ENCODE measurements around the gene ATG2A.

ATG2A gene

GRCh38 chr11:64916040-64916774 lies 802 bp downstream of the ATG2A start:
- peak overlapping the region; percentile 76 for H3K4me3 ChIP-seq (ENCODE audit: low read depth, low read length)
- TF ChIP-seq CTCF (IDR thresholded peaks at IDR 0.05; ENCODE audit: low read depth, low read length), result no peak

- H3K4me3 ChIP-seq (ENCODE audit: low read depth, low read length), result no peak overlapping the region
Measured at GRCh38 chr11:64915376-64915887, 1.6 kb downstream of the ATG2A start.

DNA sequence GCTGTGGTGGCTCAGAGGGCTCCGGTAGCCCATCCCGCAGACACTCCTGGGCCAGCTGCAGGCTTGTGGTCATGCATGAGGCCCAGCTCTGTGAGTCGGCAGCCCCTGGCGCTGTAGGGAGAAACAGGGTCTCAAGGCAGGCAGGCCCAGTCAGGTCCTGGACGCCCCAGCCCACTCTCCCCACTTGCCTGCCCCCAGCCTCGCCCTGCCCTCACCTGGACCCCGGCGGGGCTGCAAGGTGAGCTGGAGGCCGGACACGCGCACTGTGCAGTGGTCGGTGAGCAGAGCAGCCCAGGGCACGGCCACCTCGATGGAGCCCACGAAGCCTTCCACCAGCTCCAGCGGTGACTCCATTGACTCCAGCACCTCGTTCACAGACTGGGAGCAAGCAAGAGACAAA lies 2.9 kb downstream of the ATG2A start:
- no peak overlapping the region for H3K4me3 ChIP-seq (ENCODE audit: low read depth, low read length)
- TF ChIP-seq CTCF (IDR thresholded peaks at IDR 0.05; ENCODE audit: low read depth, low read length), result no peak

More at GRCh38 chr11:64915376-64915887, 1.6 kb downstream of the ATG2A start:
- TF ChIP-seq CTCF (IDR thresholded peaks at IDR 0.05; ENCODE audit: low read depth, low read length), result no peak

DNA sequence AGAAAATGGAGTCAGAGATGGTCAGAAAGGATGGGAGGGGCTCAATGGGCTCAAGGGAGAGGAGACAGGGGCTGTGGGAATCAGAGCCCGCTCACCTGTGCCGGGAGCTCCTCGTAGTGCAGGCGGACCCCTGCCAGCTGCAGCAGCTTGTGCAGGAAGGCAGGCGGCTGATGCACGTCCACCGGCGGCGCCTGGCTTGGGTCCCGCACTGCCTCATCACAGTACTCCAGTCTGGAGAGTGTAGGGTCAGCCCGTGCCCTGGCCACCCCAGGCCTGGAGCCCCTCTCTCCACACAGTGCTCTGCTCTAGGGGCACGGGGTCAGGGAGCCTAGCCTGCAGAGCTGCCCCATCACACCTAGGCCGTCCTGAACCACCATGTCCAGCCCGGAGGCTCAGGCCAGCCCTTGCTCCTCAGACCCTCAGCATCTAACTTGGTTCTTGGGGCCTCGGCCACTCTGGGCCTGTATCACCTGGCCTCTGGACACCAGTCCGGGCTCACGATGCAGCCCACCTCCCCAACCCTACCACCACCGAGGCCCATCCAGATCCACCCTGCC lies 3.8 kb downstream of the ATG2A start:
- no peak for TF ChIP-seq CTCF (IDR thresholded peaks at IDR 0.05; ENCODE audit: low read depth, low read length)
- H3K4me3 ChIP-seq (ENCODE audit: low read depth, low read length), result no peak overlapping the region

- H3K4me3 ChIP-seq (ENCODE audit: low read depth, low read length), result no peak overlapping the region
- no peak for TF ChIP-seq CTCF (IDR thresholded peaks at IDR 0.05; ENCODE audit: low read depth, low read length)
Measured at GRCh38 chr11:64911689-64912088, 5.3 kb downstream of the ATG2A start.

- no peak overlapping the region for H3K4me3 ChIP-seq (ENCODE audit: low read depth, low read length)
- TF ChIP-seq CTCF (IDR thresholded peaks at IDR 0.05; ENCODE audit: low read depth, low read length), result no peak
Measured at GRCh38 chr11:64911142-64911541, 5.9 kb downstream of the ATG2A start.

GRCh38 chr11:64910451-64911093 lies 6.4 kb downstream of the ATG2A start:
- H3K4me3 ChIP-seq (ENCODE audit: low read depth, low read length), result no peak overlapping the region
- TF ChIP-seq CTCF (IDR thresholded peaks at IDR 0.05; ENCODE audit: low read depth, low read length), result no peak

All from WI38 (cell line).